Inflammatory macrophage (primary cell): ENCODE data around the gene GPR35.
A peak's percentile ranks its signal among the peaks of the same experiment; 100 is the strongest.

Experiments
- DNase-seq, 2 donors: peaks; one replicate each; pipeline ENCODE4 v3.0.0-alpha.2; 2020 to 2022

GPR35 gene

DNA sequence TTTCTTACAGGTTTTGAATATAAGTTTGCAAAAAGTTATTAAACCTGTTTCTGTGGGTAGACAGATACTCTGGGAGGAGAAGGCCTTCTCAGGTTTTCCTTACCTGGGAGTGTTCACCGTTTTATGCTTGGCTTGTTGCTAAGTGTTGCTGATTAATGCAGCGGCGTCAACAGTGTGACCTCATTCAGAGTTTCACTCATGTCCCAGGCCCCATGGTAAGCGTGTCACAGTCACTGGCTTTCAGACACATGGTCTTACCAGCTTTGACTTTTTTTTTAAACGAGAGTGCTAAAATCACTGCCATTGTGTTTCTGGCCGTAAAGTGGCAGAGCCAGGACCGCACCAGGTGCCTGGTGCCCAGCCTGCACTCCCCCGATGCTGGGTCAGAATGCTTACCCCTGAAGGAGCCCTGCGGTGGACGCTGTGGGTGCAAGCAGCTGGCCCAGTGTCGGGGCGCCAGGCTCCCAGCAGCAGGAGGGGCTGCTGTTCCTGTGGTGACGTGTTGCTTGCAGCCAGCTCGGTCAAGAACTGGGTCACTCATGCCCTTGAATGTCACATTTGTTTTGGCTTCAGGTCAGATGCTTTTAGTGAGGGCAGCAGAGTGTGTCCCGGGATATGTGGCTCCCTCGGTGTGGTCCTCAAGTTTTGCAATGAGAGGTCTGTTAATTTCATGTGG, 35.3 kb upstream of the GPR35 start:
- DNase-seq = no peak

GRCh38 chr2:240590681-240591111, 34.6 kb upstream of the GPR35 start:
- DNase-seq = no peak

DNA sequence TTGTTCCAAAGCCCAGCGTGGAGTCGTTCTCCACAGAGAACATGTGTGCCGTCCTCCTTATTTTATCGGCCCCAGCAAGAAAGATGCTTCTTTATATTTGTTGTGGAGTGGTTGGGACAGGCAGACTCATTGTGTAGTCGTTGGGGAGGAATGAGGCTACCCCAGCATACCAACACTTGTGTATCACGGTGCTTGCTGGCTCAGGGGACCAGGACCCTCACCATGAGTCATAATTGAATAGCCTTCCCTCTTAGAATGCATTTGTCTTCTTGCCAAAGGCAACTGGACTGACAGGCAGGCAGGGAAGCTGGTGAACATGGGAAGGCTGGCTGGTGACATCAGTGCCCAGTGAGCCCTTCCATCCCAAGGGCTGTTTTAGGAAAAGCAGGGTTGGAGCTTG, 34.1 kb upstream of the GPR35 start:
- no peak for DNase-seq

GRCh38 chr2:240591784-240592183, 33.5 kb upstream of the GPR35 start:
- DNase-seq = no peak

DNA sequence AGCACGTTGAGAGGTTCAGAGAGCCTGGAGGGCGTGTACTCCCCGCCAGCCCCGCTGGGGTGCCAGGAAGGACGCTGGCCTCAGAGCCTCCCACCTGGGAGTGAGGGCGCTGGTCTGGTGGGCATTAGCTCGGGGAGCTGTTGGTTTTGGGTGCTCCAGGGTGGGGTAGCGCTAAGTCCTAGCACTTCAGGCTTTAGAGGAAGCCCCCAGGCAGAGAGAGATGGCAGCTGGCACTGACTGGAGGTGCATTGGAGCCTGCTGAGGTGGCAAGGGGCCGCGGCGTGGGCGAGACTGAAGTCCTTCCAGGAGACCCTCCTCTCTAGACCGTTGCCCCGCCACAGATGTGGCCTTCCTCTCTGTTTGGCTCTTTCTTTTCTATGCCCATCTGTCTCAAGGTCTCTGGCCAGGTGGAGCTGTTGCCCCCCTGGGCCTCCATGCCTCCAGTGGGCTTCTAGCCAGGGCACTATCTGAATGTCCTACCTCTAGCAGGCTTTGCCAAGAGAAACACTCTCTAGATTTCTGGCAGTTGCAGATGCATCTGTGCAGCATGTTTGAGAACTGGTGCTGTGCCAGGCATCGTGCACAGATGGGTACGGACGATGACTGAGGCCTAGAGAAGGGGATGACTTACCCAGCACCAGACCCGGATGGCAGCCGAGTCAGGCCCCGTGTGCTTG, 32.1 kb upstream of the GPR35 start:
- DNase-seq = no peak

DNA sequence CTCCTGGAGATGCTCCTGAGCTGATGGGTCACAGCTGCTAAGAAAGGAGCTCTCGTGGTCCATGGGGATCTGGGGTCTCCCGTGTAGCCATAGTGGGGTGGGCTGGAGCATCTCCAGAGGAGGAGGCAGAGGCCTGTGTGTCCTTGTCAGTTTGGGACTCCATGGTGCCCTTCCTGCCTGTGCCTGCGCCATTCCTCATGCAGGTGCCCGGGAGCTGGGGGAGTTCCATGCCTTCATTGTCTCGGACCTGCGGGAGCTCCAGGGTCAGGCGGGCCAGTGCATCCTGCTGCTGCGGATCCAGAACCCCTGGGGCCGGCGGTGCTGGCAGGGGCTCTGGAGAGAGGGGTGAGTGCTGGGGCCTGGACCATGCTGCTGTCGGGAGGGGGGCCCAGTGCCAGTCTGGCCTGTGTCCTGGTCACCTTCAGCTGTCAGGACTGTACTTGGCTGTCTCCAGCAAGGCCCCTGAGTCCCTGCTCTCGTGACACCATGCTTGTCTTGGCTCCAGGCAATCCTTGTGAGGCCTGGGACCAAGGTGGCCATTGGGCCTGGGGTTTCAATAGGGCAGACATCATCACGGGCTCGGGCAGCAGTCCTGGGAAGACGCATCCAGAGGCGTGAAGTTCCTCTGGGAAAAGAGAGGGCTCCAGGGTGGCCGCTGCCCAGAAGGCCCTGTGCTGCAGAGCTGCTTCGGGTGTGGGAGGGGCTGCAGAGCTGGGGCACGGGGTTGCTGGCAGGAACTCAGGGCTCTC, 31.4 kb upstream of the GPR35 start:
- DNase-seq = no peak

GRCh38 chr2:240594511-240595380, 30.5 kb upstream of the GPR35 start:
- DNase-seq = no peak

DNA sequence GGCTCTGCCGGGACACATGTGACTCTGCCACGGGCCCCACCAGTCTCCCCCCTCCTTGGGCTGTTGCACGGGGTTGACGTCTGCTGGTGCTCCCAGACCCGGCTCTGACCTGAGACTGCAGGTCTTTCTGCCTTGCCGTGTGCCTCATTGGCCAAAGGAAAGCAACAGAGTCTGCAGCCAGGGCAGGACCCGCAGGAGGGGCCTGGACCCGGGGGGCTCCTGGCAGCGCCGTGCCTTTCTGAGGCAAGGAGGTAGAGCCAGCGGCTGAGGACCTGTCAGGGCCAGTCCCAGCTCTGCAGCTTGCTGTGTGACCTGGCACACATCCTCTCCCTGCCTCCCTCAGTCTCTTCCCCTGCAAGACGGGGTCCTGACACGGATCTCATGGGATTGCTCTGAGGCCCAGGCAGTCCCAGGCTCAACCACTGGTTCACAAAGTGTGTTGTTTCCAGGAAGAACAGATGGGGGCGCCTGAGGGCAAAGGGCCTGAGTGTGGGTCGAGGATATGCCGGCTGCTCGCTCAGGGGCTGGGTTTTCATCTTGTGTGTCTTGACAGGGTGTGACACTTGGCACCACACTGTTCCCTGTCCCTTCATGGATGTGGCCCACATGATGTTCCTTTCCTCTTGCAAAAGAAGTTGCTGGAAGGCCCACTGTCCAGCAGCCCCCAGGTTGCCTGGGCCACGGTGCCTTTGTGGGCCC, 29.8 kb upstream of the GPR35 start:
- peak; percentile 36 to 49 for DNase-seq

- DNase-seq = no peak
Measured at GRCh38 chr2:240596080-240596460, 29.2 kb upstream of the GPR35 start.

DNA sequence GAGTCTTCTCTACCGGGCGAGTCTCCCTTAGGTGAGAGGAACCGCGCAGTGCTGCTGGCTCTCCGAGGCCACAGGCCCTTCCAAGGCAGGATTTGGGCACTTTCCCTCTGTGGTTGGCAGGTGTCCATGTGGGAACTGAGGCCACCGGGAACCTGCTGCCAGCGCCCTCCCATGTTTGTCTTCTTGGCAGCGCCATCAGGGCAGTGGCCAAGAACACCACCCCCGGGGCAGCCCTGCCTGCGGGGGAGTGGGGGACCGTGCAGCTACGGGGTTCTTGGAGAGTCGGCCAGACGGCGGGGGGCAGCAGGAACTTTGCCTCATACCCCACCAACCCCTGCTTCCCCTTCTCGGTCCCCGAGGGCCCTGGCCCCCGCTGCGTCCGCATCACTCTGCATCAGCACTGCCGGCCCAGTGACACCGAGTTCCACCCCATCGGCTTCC, 28.8 kb upstream of the GPR35 start:
- no peak for DNase-seq

DNA sequence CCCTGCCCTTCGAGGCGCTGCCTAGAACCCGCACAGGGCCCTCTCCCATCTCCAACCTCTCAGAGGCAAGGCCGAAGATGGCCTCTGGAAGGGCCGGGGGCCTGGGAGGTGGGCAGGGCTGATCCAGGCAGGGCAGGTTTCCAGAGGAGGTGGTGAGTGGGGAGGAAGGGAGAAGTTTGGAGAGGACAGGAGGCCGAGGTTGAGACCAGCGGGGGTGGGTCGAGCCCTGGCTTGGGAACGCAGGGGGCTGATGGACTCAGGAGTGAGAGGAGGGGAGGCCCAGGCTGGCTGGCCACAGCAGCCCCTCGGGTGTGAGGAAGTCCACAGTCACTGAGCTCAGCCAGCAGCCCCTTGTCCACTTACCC, 28.2 kb upstream of the GPR35 start:
- DNase-seq = no peak

GRCh38 chr2:240597419-240598181, 27.7 kb upstream of the GPR35 start:
- no peak for DNase-seq

- DNase-seq = no peak
Measured at GRCh38 chr2:240598311-240598911, 26.9 kb upstream of the GPR35 start.

DNA sequence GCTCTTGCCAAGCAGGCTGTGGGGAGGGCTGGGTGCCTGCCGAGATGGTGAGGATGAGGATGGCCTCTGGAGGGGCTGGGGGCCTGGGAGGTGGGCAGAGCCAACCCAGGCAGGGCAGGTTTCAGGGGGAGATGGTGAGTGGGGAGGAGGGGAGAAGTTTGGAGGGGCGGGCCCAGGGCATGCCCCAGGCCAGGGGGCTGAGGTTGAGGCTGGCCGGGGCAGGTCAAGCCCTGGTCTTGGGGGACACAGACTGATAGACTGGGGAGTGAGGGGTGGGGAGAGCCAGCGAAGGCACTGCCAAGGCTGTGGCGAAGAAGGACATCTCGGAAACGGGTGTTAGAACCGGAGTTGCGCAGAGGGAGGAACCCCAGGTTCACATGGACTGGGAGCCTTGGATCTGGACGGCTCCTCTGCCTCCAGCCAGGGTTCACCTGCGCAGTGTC, 26.1 kb upstream of the GPR35 start:
- DNase-seq = no peak

DNA sequence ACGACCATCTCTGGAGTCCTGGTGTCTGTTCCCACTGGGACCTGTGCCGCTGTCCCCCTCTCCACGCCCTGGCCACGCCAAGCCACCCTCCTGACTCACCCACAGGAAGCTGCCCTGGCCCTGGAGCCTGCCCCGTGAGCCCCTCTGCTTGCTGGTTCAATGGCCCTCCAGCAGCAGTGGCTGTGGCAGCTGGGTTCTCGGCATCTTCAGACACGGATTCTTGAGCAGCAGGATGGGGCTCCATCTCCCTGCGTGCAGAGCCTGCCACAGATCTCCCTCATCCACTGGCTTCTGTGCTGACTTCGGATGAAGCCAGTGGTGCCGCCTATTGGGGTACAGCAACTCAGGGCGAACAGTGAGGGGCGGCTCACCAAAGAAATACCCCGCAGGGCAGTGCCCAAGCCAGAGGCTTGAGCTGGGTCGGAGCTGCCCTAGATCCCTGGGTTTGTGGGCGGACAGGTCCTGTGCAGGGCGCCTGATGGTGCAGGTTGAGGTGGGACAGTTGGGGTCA, 24.8 kb upstream of the GPR35 start:
- no peak for DNase-seq

DNA sequence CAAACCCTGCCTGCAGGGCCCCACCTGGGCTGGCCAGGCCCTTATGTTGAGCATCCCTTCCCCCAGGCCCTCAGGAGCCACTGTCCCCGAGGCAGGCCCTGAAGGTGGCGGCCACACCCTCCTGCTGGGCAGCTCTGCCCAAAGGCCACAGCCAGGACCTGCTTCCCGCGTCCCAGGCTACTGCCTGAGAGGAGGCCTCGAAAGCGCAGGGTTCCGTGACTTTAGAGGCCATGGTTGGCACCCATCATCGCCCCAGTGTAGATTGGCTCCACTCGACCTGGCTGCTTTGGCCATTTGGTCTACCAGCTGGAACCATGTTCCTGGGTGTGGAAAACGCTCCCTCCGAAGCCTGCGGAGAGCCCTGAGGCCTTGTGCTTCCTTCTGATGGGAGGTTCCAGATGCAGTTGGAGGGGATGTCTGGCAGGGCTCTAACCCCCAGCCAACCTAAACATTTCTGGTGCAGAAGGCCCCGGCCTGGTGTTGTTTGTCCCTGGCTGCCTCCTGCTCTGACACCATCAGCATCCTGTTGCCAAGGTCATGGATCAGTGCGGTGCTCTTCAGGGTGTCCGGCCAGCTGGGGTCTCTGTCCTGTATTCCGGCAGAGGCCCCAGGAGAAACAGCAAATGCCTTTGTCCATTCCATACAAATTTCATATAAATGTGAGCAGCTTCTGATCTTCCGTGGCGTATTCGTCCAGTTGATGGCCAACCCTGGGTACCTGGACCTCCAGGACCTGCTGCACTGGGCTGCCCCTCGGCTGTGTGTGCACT, 24.0 kb upstream of the GPR35 start:
- no peak for DNase-seq

GRCh38 chr2:240601831-240602160, 23.5 kb upstream of the GPR35 start:
- no peak for DNase-seq

- no peak for DNase-seq
Measured at GRCh38 chr2:240602266-240603050, 22.8 kb upstream of the GPR35 start.
